Fibroblast of lung (primary cell): Measurements from ENCODE around the gene CFAP298.

Source experiments
- CTCF ChIP-seq, 2 donors: IDR thresholded peaks in 1 of 2; conservative IDR thresholded peaks in 1 of 2; 1 replicate in 1 of 2; 2 replicates in 1 of 2; pipeline ENCODE4 v1.5.1; 2011 to 2012; ENCODE audit warnings: low read length in 2 of 2, control low read depth in 1 of 2, inconsistent platforms in 1 of 2, low read depth in 1 of 2, mild to moderate bottlenecking in 1 of 2
- EZH2 ChIP-seq: IDR thresholded peaks from 2 replicates; pipeline ENCODE4 v1.5.1; 2012; ENCODE audit warnings: low read length, control low read depth, mild to moderate bottlenecking; ENCODE audit errors: missing control alignments

- TF ChIP-seq CTCF (conservative IDR thresholded peaks at IDR 0.05 in 1 of 2, IDR thresholded peaks at IDR 0.05 in 1 of 2; ENCODE audit: low read depth in 1 of 2, low read length in 2 of 2) = no peak
- no peak for TF ChIP-seq EZH2
Observed at GRCh38 chr21:32558106-32558505, 54.1 kb downstream of the CFAP298 start.
